ENCODE results near the gene ANKRD52. TPM values are rescaled to one million over a fixed set of nuclear protein-coding genes. Genes with fewer than 3 reads are reported as not detected.

Gene ANKRD52
- total and polyA plus RNA-seq, 2 of the 8 experiments (the other 6 are each of a cell fraction or from before 2014, with no cell fraction given), result 14.0 to 36.3 TPM

- H3K79me1 ChIP-seq (ENCODE audit: low read depth, low read length), result peaks cover 9% of the 10 kb centered on the region
- no peaks in the 10 kb centered on the region for H3K27me3 ChIP-seq (replicated peaks in 1 of 4; ENCODE audit: control insufficient read depth in 3 of 4, extremely low read depth in 1 of 4, insufficient read depth in 3 of 4, low read length in 3 of 4)
- peaks cover 0 to 23% of the 10 kb centered on the region in 2 experiments; a peak in 2 of 4 replicates for H3K79me2 ChIP-seq (ENCODE audit: control insufficient read depth in 1 of 2, insufficient read depth in 2 of 2, low read length in 2 of 2)
- H3K36me3 ChIP-seq (ENCODE audit: control insufficient read depth in 2 of 4, insufficient read depth in 4 of 4, low read length in 3 of 4), result peaks cover 0 to 4% (median 2%) of the 10 kb centered on the region in 4 experiments; a peak in 2 of 8 replicates
- no peak overlapping the region for H3K56ac ChIP-seq (replicated peaks; ENCODE audit: insufficient read length, low read depth, low read length)
- peaks cover 0 to 3% of the 10 kb centered on the region in 2 experiments for H4K20me1 ChIP-seq (replicated peaks in 1 of 2; ENCODE audit: control insufficient read depth in 1 of 2, insufficient read depth in 2 of 2, low read length in 2 of 2)
- no peak overlapping the region for H4K91ac ChIP-seq (replicated peaks; ENCODE audit: insufficient read length, low read length)
- H2AK5ac ChIP-seq (ENCODE audit: low read depth, low read length), result no peak overlapping the region
- FAIRE-seq (no peak), DNase-seq (ENCODE audit: low read depth in 1 of 2, low spot score in 2 of 2) (no peak)
- peak overlapping the region; percentile 28 for H3K4ac ChIP-seq (replicated peaks; ENCODE audit: insufficient read length, low read depth, low read length)
- peak overlapping the region; percentile 1 for H4K5ac ChIP-seq (ENCODE audit: insufficient read length, low read depth, low read length)
- H2BK5ac ChIP-seq (ENCODE audit: low read depth, low read length), result peak overlapping the region; percentile 89
- no peak overlapping the region for H2BK15ac ChIP-seq (ENCODE audit: low read length)
- H3K4me1 ChIP-seq (replicated peaks in 1 of 4; ENCODE audit: control insufficient read depth in 3 of 4, insufficient read depth in 4 of 4, low read length in 3 of 4), result peaks cover 3 to 13% (median 6%) of the 10 kb centered on the region in 4 experiments; a peak in 6 of 7 replicates
- H2BK20ac ChIP-seq (ENCODE audit: low read length), result no peak overlapping the region
- H2AFZ ChIP-seq (ENCODE audit: low read length), result no peak overlapping the region
- H3K14ac ChIP-seq (ENCODE audit: insufficient read length), result no peak overlapping the region
- no peak overlapping the region for H2BK120ac ChIP-seq (replicated peaks; ENCODE audit: low read depth, low read length)
- ChIA-PET POLR2A (ENCODE audit: partially characterized antibody) (interaction anchor here (0.7 to 9.8 kb wide), 34 partner anchors 9 to 1298 kb away, joined by 3 to 203 read pairs (median 8); partner anchors contain the start of genes ANKRD52, CNPY2, COQ10A and DDIT3), CTCF (ENCODE audit: partially characterized antibody) (interaction anchor here (0.7 to 4.2 kb wide), 31 partner anchors 9 to 414 kb away, joined by 3 to 89 read pairs (median 6); partner anchors contain the start of genes ANKRD52, COQ10A, ERBB3 and SMARCC2)
- H3K4me3 ChIP-seq (ENCODE audit: extremely low read depth in 1 of 4, insufficient read depth in 2 of 4, low read depth in 3 of 4, low read length in 4 of 4), result peak overlapping the region; percentile 67 to 94 (median 86)
- H3K9me3 ChIP-seq (ENCODE audit: insufficient read depth in 2 of 2, low read depth in 1 of 2, low read length in 1 of 2), result no peaks in the 10 kb centered on the region
- H3K23me2 ChIP-seq (ENCODE audit: low read depth, low read length), result peaks cover 22% of the 10 kb centered on the region
- H2BK12ac ChIP-seq (ENCODE audit: low read depth, low read length), result 0 out of 2 replicates have a peak overlapping the region, but pooled peaks have one; percentile 77
- H3K27ac ChIP-seq (ENCODE audit: low read depth, low read length), result peak overlapping the region; percentile 86
- WGBS, 2 experiments (ENCODE audit: extremely low coverage in 1 of 2, insufficient coverage in 1 of 2, insufficient read length in 1 of 2, insufficient replicate concordance in 2 of 2, low coverage in 1 of 2, low lambda C conversion rate in 2 of 2, missing lambda C conversion rate in 1 of 2), result 62% methylated on average over 4 of the region's 4 CpGs; no CpG with 5 or more reads in 1 of the 2 experiments
- H3K9ac ChIP-seq (replicated peaks in 1 of 4; ENCODE audit: extremely low read depth in 1 of 4, low read depth in 3 of 4, low read length in 3 of 4), result peak overlapping the region in 3 of 4 experiments; percentile 66 to 85 (median 76); a peak in 4 of 7 replicates
- 0 out of 2 replicates have a peak overlapping the region, but pooled peaks have one; percentile 94 for H3K18ac ChIP-seq (ENCODE audit: extremely low read depth, low read length)
- H3K4me2 ChIP-seq (ENCODE audit: insufficient read depth in 1 of 2, low read depth in 2 of 2, low read length in 2 of 2), result peak overlapping the region; percentile 85 to 100
- H3K23ac ChIP-seq (ENCODE audit: insufficient read length), result no peak overlapping the region
- no peak overlapping the region for H4K8ac ChIP-seq (ENCODE audit: extremely low read depth, insufficient read depth, low read length)
- no peak for TF ChIP-seq KDM5A (IDR thresholded peaks at IDR 0.05; ENCODE audit: low read length)
- no peak for TF ChIP-seq CBX8 (IDR thresholded peaks at IDR 0.05; ENCODE audit: borderline replicate concordance, low read depth, low read length)
- TF ChIP-seq RXRA (IDR thresholded peaks at IDR 0.05; ENCODE audit: insufficient read depth, low read depth, low read length), result no peak
- TF ChIP-seq POU5F1 (IDR thresholded peaks at IDR 0.05; ENCODE audit: low read depth, low read length), result no peak
- no peak for TF ChIP-seq KDM1A (IDR thresholded peaks at IDR 0.05; ENCODE audit: borderline replicate concordance, low read length)
- no peak for TF ChIP-seq NANOG (IDR thresholded peaks at IDR 0.05; ENCODE audit: insufficient read depth, low read depth, low read length, poor library complexity, severe bottlenecking)
- TF ChIP-seq CBX5 (IDR thresholded peaks at IDR 0.05; ENCODE audit: low read depth, low read length), result no peak
- TF ChIP-seq GABPA (IDR thresholded peaks at IDR 0.05; ENCODE audit: borderline replicate concordance, insufficient read depth, low read length), result no peak
- TF ChIP-seq CHD2 (IDR thresholded peaks at IDR 0.05; ENCODE audit: low read length), result no peak
- no peak for TF ChIP-seq SIX5 (IDR thresholded peaks at IDR 0.05; ENCODE audit: low read depth, low read length)
- no peak for TF ChIP-seq GTF2F1 (IDR thresholded peaks at IDR 0.05; ENCODE audit: borderline replicate concordance, low read depth, low read length)
- no peak for TF ChIP-seq JUND (IDR thresholded peaks at IDR 0.05; ENCODE audit: low read length)
- no peak for TF ChIP-seq BACH1 (IDR thresholded peaks at IDR 0.05; ENCODE audit: low read length)
- TF ChIP-seq RFX5 (IDR thresholded peaks at IDR 0.05; ENCODE audit: borderline replicate concordance, low read depth, low read length), result no peak
Observed at GRCh38 chr12:56222531-56222895, 35.7 kb downstream of the ANKRD52 start.

All from H1 (cell line).